Urinary bladder (tissue), 4 donors: ENCODE results near the gene CPXM2. TPM values are rescaled to one million over a fixed set of nuclear protein-coding genes. Genes with fewer than 3 reads are reported as not detected.

Source experiments
- DNase-seq: peaks from one replicate; pipeline ENCODE4 v3.0.0-alpha.2; 2015; ENCODE audit errors: extremely low spot score
- H3K27ac ChIP-seq: one replicate; pipeline ENCODE4 v1.5.1; 2013; ENCODE audit warnings: low read depth, mild to moderate bottlenecking, moderate library complexity
- H3K36me3 ChIP-seq: one replicate; pipeline ENCODE4 v1.6.1; 2013; ENCODE audit warnings: mild to moderate bottlenecking, moderate library complexity; ENCODE audit not compliant: insufficient read depth
- H3K4me1 ChIP-seq: one replicate; pipeline ENCODE4 v1.6.1; 2013; ENCODE audit warnings: mild to moderate bottlenecking, moderate library complexity; ENCODE audit not compliant: insufficient read depth
- H3K4me3 ChIP-seq: one replicate; pipeline ENCODE4 v1.5.1; 2013; ENCODE audit warnings: low read depth, low read length
- WGBS: extraction: QIAGEN DNeasy Blood & Tissue Kit; methylation state at CpG from one replicate; pipeline ENCODE4 v1.1.7; 2013; 5-methylcytosine and 5-hydroxymethylcytosine counted together
- polyA plus RNA-seq: library from polyadenylated mRNA; stranded (reverse); fragments of 200-250 nt; gene quantifications from one replicate; pipeline ENCODE4 v1.2.3, GENCODE V29; 2013
- total RNA-seq: library from RNA; depleted of rRNA; stranded (reverse); fragments of >200 nt; gene quantifications from one replicate; pipeline ENCODE4 v1.2.3, GENCODE V29; 2014
- donor health status: healthy with polysubstance abuse.
- donor health status: healthy.

Gene CPXM2
- total and polyA plus RNA-seq, 2 donors: 12.3 to 48.1 TPM

DNA sequence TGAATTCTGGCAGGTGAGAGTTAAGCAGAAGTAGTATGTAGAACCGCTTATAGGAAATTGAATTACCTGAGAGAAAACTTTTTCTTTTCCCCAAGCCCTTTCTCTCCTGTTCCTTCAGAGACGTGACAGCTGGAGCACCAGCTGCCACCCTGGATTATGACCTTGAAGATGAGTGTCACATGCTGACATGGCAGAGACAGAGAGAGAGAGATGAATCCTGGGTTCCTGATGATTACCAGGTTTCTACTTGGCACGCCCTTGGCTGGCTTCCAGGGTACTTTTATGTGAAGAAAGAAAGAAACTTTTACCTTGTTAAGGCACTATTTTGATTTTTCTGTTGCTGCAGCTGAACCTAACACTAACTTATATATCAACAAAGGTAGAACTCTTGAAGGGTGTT is 125.6 kb downstream of the CPXM2 start:
- 63% methylated on average over 3 of the region's 3 CpGs for WGBS
- Histone ChIP-seq H3K27ac (no peak overlapping the region), H3K4me1 (no peaks in the 10 kb centered on the region), H3K4me3 (no peak overlapping the region), H3K36me3 (no peaks in the 10 kb centered on the region)
- DNase-seq: no peak

DNA sequence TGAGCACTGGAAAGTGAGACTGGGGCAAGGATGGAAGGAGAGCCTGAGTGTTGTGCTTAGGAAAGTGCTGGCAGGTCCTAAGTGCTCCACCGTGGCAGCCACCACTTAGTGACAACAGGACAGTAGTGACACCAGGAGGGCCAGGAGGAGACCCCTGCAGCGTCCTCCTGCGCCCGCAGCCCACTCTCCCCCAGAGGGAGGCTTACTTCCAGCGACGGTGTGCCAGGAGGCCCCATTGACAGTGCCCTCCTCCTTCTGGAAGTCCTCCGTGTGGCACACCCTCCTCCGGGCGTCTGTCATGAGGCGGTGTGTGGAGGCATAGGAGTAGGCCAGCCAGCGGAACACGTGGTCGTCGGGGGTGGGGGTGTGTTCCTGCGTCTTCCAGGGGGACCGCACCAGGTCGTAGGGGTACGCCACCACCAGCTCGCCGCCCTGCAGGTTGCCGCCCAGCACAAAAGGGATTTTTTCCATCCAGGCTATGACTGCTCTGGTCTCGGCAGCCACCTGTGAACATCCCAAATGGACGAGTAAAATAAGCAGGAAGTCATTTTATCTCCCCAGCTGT is 129.9 kb downstream of the CPXM2 start:
- Histone ChIP-seq H3K4me1 (no peaks in the 10 kb centered on the region), H3K4me3 (no peak overlapping the region), H3K27ac (no peak overlapping the region), H3K36me3 (no peaks in the 10 kb centered on the region)
- 83% methylated on average over 23 of the region's 23 CpGs for WGBS
- no peak for DNase-seq

DNA sequence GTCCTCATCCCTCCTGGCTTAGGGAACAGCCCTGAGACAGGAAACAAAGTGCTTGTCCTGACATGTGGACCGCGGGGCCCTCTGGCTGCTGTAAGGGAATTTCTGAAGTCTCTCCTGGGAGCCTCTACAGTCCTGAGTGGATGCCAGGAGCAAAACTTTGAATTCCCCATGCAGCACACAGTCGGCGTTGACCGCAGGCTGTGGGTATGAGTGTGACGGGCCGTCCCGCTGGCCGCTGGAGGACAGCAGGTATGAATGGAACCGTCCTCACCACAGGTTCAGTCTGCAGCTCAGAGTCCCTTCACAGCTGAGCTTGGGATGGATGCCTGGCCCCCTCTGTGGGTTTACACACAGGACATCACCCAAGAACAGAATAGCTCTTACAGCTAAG is 130.6 kb downstream of the CPXM2 start:
- Histone ChIP-seq H3K4me3 (no peak overlapping the region), H3K36me3 (no peaks in the 10 kb centered on the region), H3K27ac (no peak overlapping the region), H3K4me1 (no peaks in the 10 kb centered on the region)
- 78% methylated on average over 10 of the region's 10 CpGs for WGBS
- DNase-seq: no peak

DNA sequence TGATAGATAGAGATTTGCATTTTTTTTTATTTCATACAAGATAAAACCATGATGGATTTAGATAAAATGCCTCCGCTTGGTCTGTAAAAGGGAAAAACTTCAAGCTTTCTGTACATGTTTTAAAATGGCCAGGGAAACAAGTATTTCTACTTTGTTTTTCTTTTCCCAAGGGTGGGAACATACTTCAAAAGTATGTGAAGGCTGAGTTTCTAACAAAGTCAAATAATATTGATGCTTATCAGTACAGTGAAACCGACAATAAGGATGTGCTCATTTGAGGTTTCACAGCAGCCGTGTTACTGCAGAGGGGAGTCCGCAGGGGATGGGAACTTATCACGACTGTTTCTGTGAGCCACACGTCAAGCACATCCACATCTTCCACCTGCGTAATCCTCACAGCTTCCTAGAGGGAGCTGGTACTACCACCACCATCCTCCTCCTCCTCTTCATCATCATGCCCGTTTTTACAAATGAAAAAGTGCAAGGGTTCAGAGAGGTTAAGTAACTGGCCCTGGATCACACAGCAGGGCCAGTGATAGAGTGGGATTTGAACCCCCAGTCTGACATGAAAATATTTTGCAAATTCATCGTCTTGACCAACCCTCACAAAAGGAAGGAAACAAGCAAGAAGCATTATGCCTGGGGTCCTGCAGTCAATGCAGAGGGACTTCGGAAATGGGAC is 131.1 kb downstream of the CPXM2 start:
- Histone ChIP-seq H3K27ac (no peak overlapping the region), H3K4me1 (no peaks in the 10 kb centered on the region), H3K4me3 (no peak overlapping the region), H3K36me3 (no peaks in the 10 kb centered on the region)
- WGBS: 56% methylated on average over 10 of the region's 10 CpGs
- DNase-seq: no peak

DNA sequence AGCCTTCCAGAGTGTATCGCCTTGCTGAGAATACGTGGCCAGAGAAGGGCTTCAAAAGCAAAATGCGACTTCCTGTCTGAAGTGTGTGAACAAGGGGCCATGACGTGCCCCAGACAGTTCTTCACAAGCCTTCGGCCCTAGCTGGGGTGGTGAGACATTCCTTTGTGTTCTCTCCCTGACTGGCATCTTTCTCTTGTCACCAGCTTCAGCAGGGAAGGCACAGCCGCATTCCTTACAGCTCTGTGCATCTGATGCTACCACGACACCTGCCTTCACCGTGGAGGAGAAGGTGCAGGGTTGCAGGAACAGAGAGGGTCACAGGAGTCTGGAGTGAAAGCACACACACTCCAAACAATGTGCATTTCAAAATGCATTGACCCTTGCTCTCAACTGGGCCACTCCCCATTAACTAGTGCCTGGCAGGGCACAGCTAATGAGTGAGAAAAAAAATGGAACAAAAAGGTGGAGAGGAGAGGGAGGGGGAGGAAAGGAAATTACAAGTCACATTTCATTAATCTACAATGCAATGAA is 132.0 kb downstream of the CPXM2 start:
- Histone ChIP-seq H3K27ac (no peak overlapping the region), H3K4me3 (no peak overlapping the region), H3K4me1 (no peaks in the 10 kb centered on the region), H3K36me3 (no peaks in the 10 kb centered on the region)
- 55% methylated on average over 8 of the region's 8 CpGs for WGBS
- DNase-seq: no peak

DNA sequence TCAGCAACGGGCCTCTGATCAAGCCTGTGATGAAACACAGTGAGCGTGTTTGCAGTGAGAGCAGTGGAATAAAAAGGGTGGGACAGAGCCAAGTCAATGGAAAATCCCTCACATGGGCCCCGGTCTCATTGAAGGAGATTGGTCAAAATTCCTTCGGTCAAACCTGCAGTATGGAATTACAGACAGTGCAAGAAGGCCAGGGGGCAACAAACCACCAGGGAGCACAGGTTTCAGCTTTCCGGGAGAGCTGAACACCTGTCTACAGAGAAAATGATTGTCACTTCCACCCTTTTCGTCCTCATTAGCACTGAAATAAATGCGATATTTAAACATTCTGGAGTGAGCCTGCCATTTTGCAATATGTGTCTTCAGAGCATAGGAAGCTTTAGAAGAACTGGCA is 132.6 kb downstream of the CPXM2 start:
- Histone ChIP-seq H3K4me3 (no peak overlapping the region), H3K27ac (no peak overlapping the region), H3K36me3 (no peaks in the 10 kb centered on the region), H3K4me1 (no peaks in the 10 kb centered on the region)
- DNase-seq: no peak
- WGBS: 80% methylated on average over 7 of the region's 7 CpGs

DNA sequence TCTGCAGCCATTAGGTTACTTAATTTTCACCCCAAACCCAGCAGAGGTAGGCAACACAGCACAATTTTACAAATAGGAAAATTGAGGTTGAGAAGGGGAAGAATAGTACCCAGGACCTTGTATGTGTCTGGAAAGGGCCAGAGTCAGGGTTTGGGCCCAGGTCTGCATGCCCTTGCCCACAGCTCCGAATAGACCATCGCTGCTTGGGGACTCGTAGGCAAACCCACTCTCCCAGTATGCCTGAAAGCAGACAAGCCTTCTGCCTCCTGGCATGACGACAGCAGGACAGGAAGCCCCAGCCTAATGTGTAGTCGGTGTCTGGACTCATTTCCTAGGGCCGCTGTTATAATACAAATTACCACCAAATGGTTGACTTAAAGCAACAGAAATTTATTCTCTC is 133.8 kb downstream of the CPXM2 start:
- WGBS: 70% methylated on average over 6 of the region's 6 CpGs
- H3K27ac ChIP-seq: no peak overlapping the region
- no peak for DNase-seq
- H3K4me1 ChIP-seq: no peaks in the 10 kb centered on the region
- H3K36me3 ChIP-seq: no peaks in the 10 kb centered on the region
- H3K4me3 ChIP-seq: no peak overlapping the region

DNA sequence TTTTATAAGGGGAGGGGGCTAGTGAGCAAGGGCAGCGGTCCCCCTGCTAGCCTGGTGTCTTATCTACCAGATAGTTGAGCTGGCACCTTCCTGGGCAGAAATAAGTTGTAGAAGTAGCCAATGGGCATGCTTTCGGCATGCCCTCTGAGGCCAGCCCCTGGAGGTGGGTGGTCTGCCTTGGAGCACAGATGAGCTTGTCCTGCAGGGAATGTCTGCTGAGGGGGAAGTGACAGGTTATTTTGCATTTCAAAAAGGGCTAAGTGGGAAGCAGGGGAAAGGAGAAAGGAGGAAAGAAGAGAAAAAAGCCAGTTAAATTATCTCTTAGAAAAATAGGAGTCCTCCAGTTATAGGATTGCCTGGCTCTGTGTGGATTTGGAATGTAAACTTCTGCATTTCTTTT is 136.5 kb downstream of the CPXM2 start:
- H3K4me1 ChIP-seq: no peaks in the 10 kb centered on the region
- 70% methylated on average over 2 of the region's 2 CpGs for WGBS
- no peak for DNase-seq
- no peak overlapping the region for H3K4me3 ChIP-seq
- no peak overlapping the region for H3K27ac ChIP-seq
- no peaks in the 10 kb centered on the region for H3K36me3 ChIP-seq

DNA sequence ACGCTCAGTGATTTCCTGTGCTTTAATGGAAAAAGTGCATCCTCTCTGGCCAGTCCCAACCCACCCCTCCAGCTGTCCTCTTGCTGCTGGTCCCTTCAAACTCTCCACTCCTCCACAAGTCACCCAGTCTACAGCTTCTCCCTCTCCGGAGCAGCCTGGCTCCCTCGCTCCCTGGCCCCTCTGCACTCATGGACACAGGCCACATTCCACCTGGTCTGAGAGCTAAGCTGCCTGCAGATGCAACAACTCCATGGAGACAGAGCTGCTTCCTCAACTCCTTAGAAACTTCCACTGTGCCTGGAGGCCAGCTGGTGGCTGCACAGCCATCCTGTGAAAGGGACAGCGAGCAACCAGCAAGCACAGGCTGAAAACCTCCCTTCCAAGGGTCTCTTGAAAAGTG is 137.5 kb downstream of the CPXM2 start:
- WGBS: 79% methylated on average over 4 of the region's 4 CpGs
- H3K36me3 ChIP-seq: no peaks in the 10 kb centered on the region
- H3K4me3 ChIP-seq: no peak overlapping the region
- H3K27ac ChIP-seq: no peak overlapping the region
- H3K4me1 ChIP-seq: no peaks in the 10 kb centered on the region
- DNase-seq: no peak

DNA sequence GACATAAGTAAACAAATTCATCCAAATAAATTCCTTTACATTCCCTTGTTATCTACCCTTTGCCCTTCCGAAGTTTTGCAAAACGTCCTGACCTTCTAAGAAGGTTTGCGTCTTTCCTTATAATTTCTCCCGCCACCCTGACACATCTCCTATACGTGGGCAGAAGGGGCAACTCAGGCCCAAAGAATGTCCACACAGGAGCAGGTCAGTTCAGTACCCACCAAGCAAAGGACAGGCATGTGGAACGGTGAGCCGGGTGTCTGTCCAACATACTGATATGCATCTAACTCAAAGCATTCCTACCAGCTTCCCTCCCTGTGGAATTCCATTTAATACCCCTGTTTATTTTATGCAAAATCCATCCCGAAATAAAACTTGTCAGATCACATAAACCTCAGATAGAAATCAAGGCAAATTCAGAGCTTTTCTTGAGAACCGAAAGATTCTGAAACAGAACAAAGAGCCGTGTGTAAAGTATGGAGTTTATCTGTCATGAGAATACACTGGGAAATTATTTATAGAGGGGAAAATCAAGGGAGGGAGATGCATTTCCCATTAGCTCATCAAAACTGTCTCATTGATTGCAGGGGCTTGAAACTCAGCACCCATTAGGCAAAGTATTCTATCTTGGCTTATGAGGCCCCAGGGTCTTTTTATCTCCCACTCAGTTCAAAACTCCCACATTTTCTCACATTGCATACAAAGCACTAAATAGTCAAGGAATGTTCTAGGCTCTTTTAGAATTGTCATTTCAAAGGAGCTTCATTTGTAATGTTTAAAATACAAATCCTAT is 140.1 kb downstream of the CPXM2 start:
- WGBS: 37% methylated on average over 10 of the region's 10 CpGs
- Histone ChIP-seq H3K36me3 (no peaks in the 10 kb centered on the region), H3K4me1 (no peaks in the 10 kb centered on the region), H3K27ac (no peak overlapping the region), H3K4me3 (no peak overlapping the region)
- DNase-seq: no peak

DNA sequence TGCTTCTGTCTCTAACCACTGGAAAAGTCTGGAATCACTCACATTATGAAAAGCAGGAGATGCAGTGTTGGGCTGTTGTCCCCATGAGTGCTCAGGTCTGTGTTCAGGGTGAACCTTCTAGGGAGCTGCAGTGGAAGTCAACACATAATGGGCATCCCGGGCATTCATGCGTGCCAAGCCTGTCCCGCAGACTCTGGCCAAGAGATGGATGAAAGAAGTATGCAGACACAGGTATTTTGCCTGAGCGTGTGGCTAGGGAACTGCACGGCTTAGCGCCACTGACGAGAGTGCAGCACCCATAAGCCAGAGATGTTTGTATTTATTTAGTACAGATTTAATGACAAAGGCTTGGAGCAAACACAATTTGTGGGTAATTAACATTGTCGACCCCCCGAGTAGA is 140.7 kb downstream of the CPXM2 start:
- no peak overlapping the region for H3K27ac ChIP-seq
- no peak for DNase-seq
- H3K4me3 ChIP-seq: no peak overlapping the region
- WGBS: 70% methylated on average over 9 of the region's 9 CpGs
- H3K36me3 ChIP-seq: no peaks in the 10 kb centered on the region
- no peaks in the 10 kb centered on the region for H3K4me1 ChIP-seq

DNA sequence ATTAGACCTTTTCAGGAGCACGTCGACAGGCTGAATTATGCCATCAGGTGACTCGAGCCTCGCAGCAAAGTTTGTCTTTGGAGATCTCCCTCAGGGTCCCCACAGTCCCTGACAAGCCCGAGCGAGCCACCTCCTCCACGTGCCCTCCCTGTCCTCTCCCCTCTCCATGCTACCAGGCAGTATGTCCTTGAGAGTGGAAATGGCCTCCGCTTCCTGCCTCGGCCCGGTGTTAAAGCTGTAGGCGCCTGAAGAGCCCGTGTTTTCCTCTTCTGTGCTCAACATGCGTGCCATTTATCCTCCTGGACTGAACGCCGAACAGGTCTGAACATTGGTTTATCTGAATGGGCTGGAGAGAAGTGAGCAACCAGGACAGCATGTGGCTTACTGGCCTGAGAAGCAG is 142.9 kb downstream of the CPXM2 start:
- Histone ChIP-seq H3K4me3 (no peak overlapping the region), H3K36me3 (no peaks in the 10 kb centered on the region), H3K4me1 (no peaks in the 10 kb centered on the region), H3K27ac (no peak overlapping the region)
- no peak for DNase-seq
- WGBS: 82% methylated on average over 15 of the region's 15 CpGs

DNA sequence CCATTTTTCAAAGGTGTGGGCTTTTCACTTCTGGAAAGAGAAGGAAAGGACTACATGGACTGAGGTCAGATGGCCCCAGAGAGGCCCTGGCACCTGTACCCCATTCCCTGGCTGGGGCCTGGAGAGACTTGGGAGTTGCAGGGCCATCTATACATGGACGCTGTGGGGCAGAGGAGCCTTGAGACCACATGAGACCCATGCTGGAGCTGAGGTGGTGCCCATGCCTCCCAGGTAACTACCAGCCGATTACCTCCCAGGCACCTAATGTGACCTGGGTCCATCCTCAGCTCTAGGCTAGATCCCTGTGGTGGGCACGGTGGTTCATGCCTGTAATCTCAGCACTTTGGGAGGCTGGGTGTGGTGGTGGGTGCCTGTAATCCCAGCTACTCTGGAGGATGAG is 144.2 kb downstream of the CPXM2 start:
- Histone ChIP-seq H3K4me3 (no peak overlapping the region), H3K27ac (no peak overlapping the region), H3K36me3 (no peaks in the 10 kb centered on the region), H3K4me1 (no peaks in the 10 kb centered on the region)
- WGBS: 92% methylated on average over 3 of the region's 3 CpGs
- no peak for DNase-seq

DNA sequence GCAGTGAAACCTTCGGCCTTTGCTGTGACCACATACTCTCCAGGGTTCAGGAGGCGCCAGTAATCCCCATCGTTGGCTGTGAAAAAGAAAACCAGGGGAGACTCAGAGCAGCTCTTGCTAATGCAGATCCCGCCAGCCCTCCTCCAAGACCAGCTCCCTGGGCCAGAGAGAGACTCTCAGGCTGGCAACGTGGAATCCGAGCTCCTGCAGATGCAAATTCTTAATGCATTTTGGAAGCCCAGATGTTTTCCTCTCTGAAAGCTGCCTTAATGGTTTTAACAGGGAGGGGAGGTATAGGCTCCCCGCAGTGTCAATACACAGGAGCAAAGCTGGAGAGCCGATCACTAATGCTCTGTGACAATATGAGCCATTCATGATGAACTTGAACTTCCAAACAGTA is 144.7 kb downstream of the CPXM2 start:
- 74% methylated on average over 8 of the region's 8 CpGs for WGBS

More for the DNA sequence above, 144.7 kb downstream of the CPXM2 start:
- no peaks in the 10 kb centered on the region for H3K36me3 ChIP-seq
- H3K27ac ChIP-seq: no peak overlapping the region
- DNase-seq: no peak
- no peaks in the 10 kb centered on the region for H3K4me1 ChIP-seq
- H3K4me3 ChIP-seq: no peak overlapping the region
